Sigmoid colon (tissue), 3 donors: Measurements from ENCODE around the gene FAM193A.

Experiments
- POLR2A ChIP-seq, 2 donors: fragments of 450-650 bp; IDR thresholded peaks; one replicate each; pipeline ENCODE4 v1.6.1; 2016; ENCODE audit warnings: antibody characterized with exemption in 2 of 2, mild to moderate bottlenecking in 2 of 2, moderate library complexity in 2 of 2
- TF ChIP-seq, protein P1 (sequence below), 4 experiments: fragments of 450-650 bp in 3 of 4; fragments of 200-600 bp in 1 of 4; IDR thresholded peaks; one replicate each; pipeline ENCODE4 v1.5.1; 2016 to 2019; ENCODE audit warnings: antibody characterized with exemption in 4 of 4, mild to moderate bottlenecking in 3 of 4, moderate library complexity in 2 of 4

DNA sequence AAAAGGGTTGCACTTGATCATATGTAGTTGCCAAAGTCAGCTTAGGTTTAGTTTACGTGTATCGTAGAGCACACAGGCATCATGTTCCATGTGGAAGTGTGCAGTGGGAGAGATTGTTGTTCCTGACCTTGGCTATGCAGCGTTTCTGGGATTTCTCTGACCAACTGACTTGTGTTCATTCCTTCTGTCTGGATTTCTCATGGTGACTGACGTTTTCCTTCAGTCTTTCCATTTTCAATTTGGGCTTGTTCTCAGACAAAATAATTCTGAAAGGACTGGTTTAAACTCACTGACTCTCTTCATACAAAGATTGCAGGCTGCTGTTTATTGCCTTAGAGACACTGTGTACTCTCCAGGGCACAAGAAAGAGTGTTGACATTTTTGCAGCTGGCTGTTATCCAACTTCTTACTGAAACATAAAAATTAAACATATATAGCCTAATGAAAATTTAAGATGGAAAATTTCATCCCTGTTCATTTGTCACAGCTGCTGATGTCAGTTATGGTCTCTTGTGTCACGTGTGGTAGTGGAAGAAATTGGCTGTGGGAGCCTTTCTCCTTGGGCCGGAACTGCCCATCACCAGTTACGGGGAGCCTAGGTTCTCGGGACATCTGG is 124.3 kb downstream of the FAM193A start:
- TF ChIP-seq, protein P1, sequence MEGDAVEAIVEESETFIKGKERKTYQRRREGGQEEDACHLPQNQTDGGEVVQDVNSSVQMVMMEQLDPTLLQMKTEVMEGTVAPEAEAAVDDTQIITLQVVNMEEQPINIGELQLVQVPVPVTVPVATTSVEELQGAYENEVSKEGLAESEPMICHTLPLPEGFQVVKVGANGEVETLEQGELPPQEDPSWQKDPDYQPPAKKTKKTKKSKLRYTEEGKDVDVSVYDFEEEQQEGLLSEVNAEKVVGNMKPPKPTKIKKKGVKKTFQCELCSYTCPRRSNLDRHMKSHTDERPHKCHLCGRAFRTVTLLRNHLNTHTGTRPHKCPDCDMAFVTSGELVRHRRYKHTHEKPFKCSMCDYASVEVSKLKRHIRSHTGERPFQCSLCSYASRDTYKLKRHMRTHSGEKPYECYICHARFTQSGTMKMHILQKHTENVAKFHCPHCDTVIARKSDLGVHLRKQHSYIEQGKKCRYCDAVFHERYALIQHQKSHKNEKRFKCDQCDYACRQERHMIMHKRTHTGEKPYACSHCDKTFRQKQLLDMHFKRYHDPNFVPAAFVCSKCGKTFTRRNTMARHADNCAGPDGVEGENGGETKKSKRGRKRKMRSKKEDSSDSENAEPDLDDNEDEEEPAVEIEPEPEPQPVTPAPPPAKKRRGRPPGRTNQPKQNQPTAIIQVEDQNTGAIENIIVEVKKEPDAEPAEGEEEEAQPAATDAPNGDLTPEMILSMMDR (IDR thresholded peaks at IDR 0.05), result no peak
- TF ChIP-seq POLR2A (IDR thresholded peaks at IDR 0.05), result no peak
